Activated T-cell treated with anti-CD3 and anti-CD28 coated beads, Interleukin-2, amount 50 U/mL, for 1 hour (primary cell): ENCODE results near the gene GC.
"Not testable (repeated sequence)": the region's sequence is repeated elsewhere in the genome, so short reads cannot be mapped to it uniquely, and the experiment has no call there.

Experiments used
- DNase-seq: peaks from one replicate; pipeline ENCODE4 v3.0.0-alpha.2; 2020

GC gene

GRCh38 chr4:71783972-71784371 is at the start of gene GC:
GC (minus strand) TSS chr4:71784079; CDS start chr4:71784018, 61 bp downstream.
- DNase-seq = no peak

- DNase-seq = no peak
Measured at GRCh38 chr4:71833232-71833900, 49.5 kb upstream of the GC start.

GRCh38 chr4:71832049-71832448 is 48.2 kb upstream of the GC start:
- no peak for DNase-seq

- DNase-seq = no peak
Measured at GRCh38 chr4:71830497-71831190, 46.8 kb upstream of the GC start.

- no peak for DNase-seq
Measured at GRCh38 chr4:71828470-71828869, 44.6 kb upstream of the GC start.

GRCh38 chr4:71827826-71828225 is 43.9 kb upstream of the GC start:
- no peak for DNase-seq

- DNase-seq = no peak
Measured at GRCh38 chr4:71816676-71817303, 32.9 kb upstream of the GC start.

- no peak for DNase-seq
Measured at GRCh38 chr4:71814433-71814832, 30.6 kb upstream of the GC start.

- not testable (repeated sequence) for DNase-seq
Measured at GRCh38 chr4:71809805-71810204, 25.9 kb upstream of the GC start.

- no peak for DNase-seq
Measured at GRCh38 chr4:71807469-71807868, 23.6 kb upstream of the GC start.

GRCh38 chr4:71805230-71805629 is 21.4 kb upstream of the GC start:
- DNase-seq = not testable (repeated sequence)

GRCh38 chr4:71804017-71804697 is 20.3 kb upstream of the GC start:
- not testable (repeated sequence) for DNase-seq

GRCh38 chr4:71785959-71786358 is 2.1 kb upstream of the GC start:
- DNase-seq = no peak

GRCh38 chr4:71784569-71785197 is 804 bp upstream of the GC start:
- DNase-seq = no peak

GRCh38 chr4:71777891-71778290 is 6.0 kb downstream of the GC start:
- no peak for DNase-seq

GRCh38 chr4:71775449-71775848 is 8.4 kb downstream of the GC start:
- DNase-seq = no peak

- no peak for DNase-seq
Measured at GRCh38 chr4:71774136-71774535, 9.7 kb downstream of the GC start.

GRCh38 chr4:71773004-71773403 is 10.9 kb downstream of the GC start:
- no peak for DNase-seq

GRCh38 chr4:71772592-71772991 is 11.3 kb downstream of the GC start:
- no peak for DNase-seq

GRCh38 chr4:71771613-71772012 is 12.3 kb downstream of the GC start:
- no peak for DNase-seq

GRCh38 chr4:71769434-71769833 is 14.4 kb downstream of the GC start:
- DNase-seq = no peak

GRCh38 chr4:71768123-71768522 is 15.8 kb downstream of the GC start:
- DNase-seq = no peak

GRCh38 chr4:71765821-71766383 is 18.0 kb downstream of the GC start:
- no peak for DNase-seq
